Astrocyte (in vitro differentiated cells and primary cell): ENCODE results near the gene AP2B1.

Experiments used
- CTCF ChIP-seq: IDR thresholded peaks from 2 replicates; pipeline ENCODE4 v1.5.1; 2011; ENCODE audit warnings: low read depth, mild to moderate bottlenecking, inconsistent platforms, low read length, moderate library complexity; ENCODE audit not compliant: insufficient read depth
- EZH2 ChIP-seq: IDR thresholded peaks from 2 replicates; pipeline ENCODE4 v1.6.1; 2012; ENCODE audit warnings: mild to moderate bottlenecking, low read length, inconsistent platforms; ENCODE audit not compliant: insufficient read depth

- no peak for TF ChIP-seq EZH2
- TF ChIP-seq CTCF: no peak
Measured at GRCh38 chr17:35548978-35549377, 38.1 kb upstream of the AP2B1 start.
